HG02943 (cell line): ENCODE data around the gene ANKDD1A.

ENCODE experiments used
- ATAC-seq: cut with Tn5 transposase; IDR thresholded peaks from one replicate; pipeline ENCODE4 v1.9.1; 2021; ENCODE audit warnings: mild to moderate bottlenecking, low read depth, moderate library complexity; ENCODE audit not compliant: unreplicated experiment

ANKDD1A gene

GRCh38 chr15:64951777-64952418 lies 40.2 kb downstream of the ANKDD1A start:
- ATAC-seq = no peak

- no peak for ATAC-seq
Measured at GRCh38 chr15:64954395-64954794, 42.7 kb downstream of the ANKDD1A start.

GRCh38 chr15:64959128-64959527 lies 47.4 kb downstream of the ANKDD1A start:
- ATAC-seq = no peak

GRCh38 chr15:64960153-64960552 lies 48.5 kb downstream of the ANKDD1A start:
- no peak for ATAC-seq

GRCh38 chr15:64961013-64961412 lies 49.3 kb downstream of the ANKDD1A start:
- no peak for ATAC-seq

- no peak for ATAC-seq
Measured at GRCh38 chr15:64969401-64969800, 57.7 kb downstream of the ANKDD1A start.

GRCh38 chr15:64970698-64971097 lies 59.0 kb downstream of the ANKDD1A start:
- no peak for ATAC-seq

GRCh38 chr15:64975390-64975789 lies 63.7 kb downstream of the ANKDD1A start:
- ATAC-seq = no peak

GRCh38 chr15:64979252-64979710 lies 67.6 kb downstream of the ANKDD1A start:
- no peak for ATAC-seq

- ATAC-seq = no peak
Measured at GRCh38 chr15:64981812-64982431, 70.2 kb downstream of the ANKDD1A start.

GRCh38 chr15:64982472-64982871 lies 70.8 kb downstream of the ANKDD1A start:
- no peak for ATAC-seq

GRCh38 chr15:64985366-64986033 lies 73.8 kb downstream of the ANKDD1A start:
- ATAC-seq = no peak

- no peak for ATAC-seq
Measured at GRCh38 chr15:64987136-64987535, 75.4 kb downstream of the ANKDD1A start.

GRCh38 chr15:64989416-64990167 lies 77.9 kb downstream of the ANKDD1A start, which contains the start of gene SPG21:
Gene SPG21, minus strand, starts transcription at chr15:64989914. Its CDS starts 6,345 bp downstream, at chr15:64983569.
- peak; percentile 94 for ATAC-seq

GRCh38 chr15:64990168-64990470 lies 78.4 kb downstream of the ANKDD1A start:
- ATAC-seq = no peak

GRCh38 chr15:64991536-64992135 lies 79.9 kb downstream of the ANKDD1A start:
- ATAC-seq = no peak

- no peak for ATAC-seq
Measured at GRCh38 chr15:64993290-64993689, 81.6 kb downstream of the ANKDD1A start.

GRCh38 chr15:64997066-64997465 lies 85.4 kb downstream of the ANKDD1A start:
- ATAC-seq = no peak

GRCh38 chr15:64997745-64998375 lies 86.2 kb downstream of the ANKDD1A start:
- ATAC-seq = no peak

- ATAC-seq = no peak
Measured at GRCh38 chr15:65004993-65005392, 93.3 kb downstream of the ANKDD1A start.
